RWPE1 (cell line): ENCODE results near the gene LRFN3.
A peak's percentile ranks its signal among the peaks of the same experiment; 100 is the strongest.
"Not testable (repeated sequence)": the region's sequence is repeated elsewhere in the genome, so short reads cannot be mapped to it uniquely, and the experiment has no call there.

ENCODE experiments used
- CTCF ChIA-PET: fragments of 350-600 bp; sonication (Branson Sonifier 250); formaldehyde crosslinking; extraction: SDS; loops from one replicate; lab custom pipeline; 2021; lab: Yijun Ruan, JAX
- POLR2A ChIA-PET: fragments of 400-600 bp; formaldehyde crosslinking; extraction: SDS; loops from one replicate; lab custom pipeline; 2020; ENCODE audit warnings: antibody characterized with exemption; ENCODE audit not compliant: low non-redundant PET; lab: Yijun Ruan, JAX
- DNase-seq: peaks from one replicate; pipeline ENCODE4 v3.0.0; 2012; ENCODE audit warnings: low spot score
- H3K27ac ChIP-seq: fragments of 450-650 bp; 2 replicates; pipeline ENCODE4 v1.5.1; 2017
- CTCF ChIP-seq: fragments of 450-650 bp; conservative IDR thresholded peaks from 2 replicates; pipeline ENCODE4 v1.5.1; 2017; ENCODE audit warnings: low read depth, mild to moderate bottlenecking

The LRFN3 gene

GRCh38 chr19:35935911-35936737 lies at the start of gene LRFN3:
LRFN3 (plus strand) TSS chr19:35936374; CDS start chr19:35939426, 3,052 bp downstream.
- CTCF ChIA-PET, result no interaction called here
- H3K27ac ChIP-seq, result peak within 1 kb of the TSS; percentile 71
- peak; percentile 55 for DNase-seq

GRCh38 chr19:35887197-35887596 lies 49.0 kb upstream of the LRFN3 start:
- H3K27ac ChIP-seq, result no peak overlapping the region
- no peak for DNase-seq
- TF ChIP-seq CTCF, result no peak
- POLR2A ChIA-PET, result no interaction called here
- CTCF ChIA-PET, result no interaction called here

More at GRCh38 chr19:35935911-35936737, at the start of gene LRFN3:
- no peak for TF ChIP-seq CTCF
- POLR2A ChIA-PET, result no interaction called here

- ChIA-PET POLR2A (interaction anchor here (0.7 kb wide), 1 partner anchor 49 kb away, joined by 3 read pairs; no protein-coding TSS in a partner anchor), CTCF (no interaction called here)
- DNase-seq, result no peak
- no peak overlapping the region for H3K27ac ChIP-seq
- no peak for TF ChIP-seq CTCF
These were observed 47.8 kb upstream of the LRFN3 start for GRCh38 chr19:35888398-35888797.

GRCh38 chr19:35889370-35890112 lies 46.6 kb upstream of the LRFN3 start:
- no peak for DNase-seq
- CTCF ChIA-PET, result interaction anchor here (0.7 kb wide), 1 partner anchor 890 kb away, joined by 4 read pairs; no protein-coding TSS in a partner anchor
- TF ChIP-seq CTCF, result no peak

GRCh38 chr19:35890113-35890650 lies 46.0 kb upstream of the LRFN3 start:
- no peak for DNase-seq
- no peak for TF ChIP-seq CTCF
- POLR2A ChIA-PET, result no interaction called here
- no peak overlapping the region for H3K27ac ChIP-seq
- CTCF ChIA-PET, result no interaction called here

More at GRCh38 chr19:35889370-35890112, 46.6 kb upstream of the LRFN3 start:
- H3K27ac ChIP-seq, result no peak overlapping the region
- POLR2A ChIA-PET, result no interaction called here

- H3K27ac ChIP-seq, POLR2A ChIA-PET, DNase-seq, CTCF ChIA-PET: not testable (repeated sequence)
These were observed 44.4 kb upstream of the LRFN3 start for GRCh38 chr19:35891819-35892218.
